ENCODE results near the gene LIPG. TPM values are rescaled to one million over a fixed set of nuclear protein-coding genes. Genes with fewer than 3 reads are reported as not detected.

LIPG gene
- total and polyA plus RNA-seq, 9 of the 15 experiments (the other 6 are each of a cell fraction or from before 2014, with no cell fraction given) = 0.76 to 1.8 (median 1.3) TPM

GRCh38 chr18:49548229-49548636 is 13.6 kb upstream of the LIPG start:
- Histone ChIP-seq H3K9ac (ENCODE audit: insufficient read depth in 1 of 2, low read depth in 2 of 2, low read length in 2 of 2) (no peak overlapping the region), H3K27me3 (ENCODE audit: control insufficient read depth in 2 of 2, insufficient read depth in 2 of 2, low read length in 2 of 2) (peaks cover 0 to 2% of the 10 kb centered on the region in 2 experiments; a peak in 1 of 5 replicates), H3K4me3 (no peak overlapping the region), H2AFZ (ENCODE audit: low read depth, low read length) (no peak overlapping the region), H3K9me3 (replicated peaks; ENCODE audit: control insufficient read depth, insufficient read depth, low read depth, low read length) (no peaks in the 10 kb centered on the region), H3K27ac (ENCODE audit: extremely low read depth, low read depth, low read length) (no peak overlapping the region), H3K36me3 (ENCODE audit: control insufficient read depth, insufficient read depth, low read length) (no peaks in the 10 kb centered on the region), H3K4me1 (replicated peaks in 1 of 2; ENCODE audit: control insufficient read depth in 2 of 2, insufficient read depth in 2 of 2, low read length in 2 of 2) (no peaks in the 10 kb centered on the region), H3K79me2 (ENCODE audit: control insufficient read depth, insufficient read depth, low read length) (no peaks in the 10 kb centered on the region), H4K20me1 (replicated peaks; ENCODE audit: control insufficient read depth, insufficient read depth, low read length) (no peaks in the 10 kb centered on the region), H3K4me2 (ENCODE audit: insufficient read depth, low read length) (no peak overlapping the region), H3K9me1 (ENCODE audit: control insufficient read depth, insufficient read depth, low read length) (no peaks in the 10 kb centered on the region)
- intact Hi-C loops (cut with micrococcal nuclease) = no loop called here
- FAIRE-seq = no peak
- ATAC-seq = no peak
- ChIA-PET CTCF (ENCODE audit: low intra/inter-chr PET ratio) (no interaction called here), POLR2A (no interaction called here)
- in situ Hi-C loops (cut with MboI) = no loop called here
- no peak for TF ChIP-seq NFIX (CRISPR knock-in tag; IDR thresholded peaks at IDR 0.05; ENCODE audit: low read depth)
- 0 out of 2 replicates have a peak, but pooled peaks have one; percentile 11 for TF ChIP-seq ATF3 (IDR thresholded peaks at IDR 0.05)
- no peak for TF ChIP-seq ATF3 (CRISPR knock-in tag; conservative IDR thresholded peaks at IDR 0.05)
- WGBS (ENCODE audit: insufficient coverage, low coverage, missing lambda C conversion rate) = 30% methylated on average over 1 of the region's 1 CpG
- no TSS peak for BruUV-seq (replicated peaks)
- DNase-seq (ENCODE audit: extremely low read depth in 1 of 4, low spot score in 3 of 4) = no peak

GRCh38 chr18:49550621-49551339 is 11.1 kb upstream of the LIPG start:
- intact Hi-C loops (cut with micrococcal nuclease) = loop anchor here (10.0 kb wide), 1 partner anchor 214 kb away; no protein-coding TSS in a partner anchor
- Histone ChIP-seq H3K27me3 (ENCODE audit: control insufficient read depth in 2 of 2, insufficient read depth in 2 of 2, low read length in 2 of 2) (peaks cover 0 to 2% of the 10 kb centered on the region in 2 experiments; a peak in 1 of 5 replicates), H3K79me2 (ENCODE audit: control insufficient read depth, insufficient read depth, low read length) (no peaks in the 10 kb centered on the region), H3K4me3 (no peak overlapping the region), H3K9ac (ENCODE audit: insufficient read depth in 1 of 2, low read depth in 2 of 2, low read length in 2 of 2) (no peak overlapping the region), H3K4me2 (ENCODE audit: insufficient read depth, low read length) (no peak overlapping the region), H3K36me3 (ENCODE audit: control insufficient read depth, insufficient read depth, low read length) (no peaks in the 10 kb centered on the region), H4K20me1 (replicated peaks; ENCODE audit: control insufficient read depth, insufficient read depth, low read length) (no peaks in the 10 kb centered on the region), H3K4me1 (replicated peaks in 1 of 2; ENCODE audit: control insufficient read depth in 2 of 2, insufficient read depth in 2 of 2, low read length in 2 of 2) (no peaks in the 10 kb centered on the region), H2AFZ (ENCODE audit: low read depth, low read length) (no peak overlapping the region), H3K9me3 (replicated peaks; ENCODE audit: control insufficient read depth, insufficient read depth, low read depth, low read length) (no peaks in the 10 kb centered on the region), H3K27ac (ENCODE audit: extremely low read depth, low read depth, low read length) (no peak overlapping the region), H3K9me1 (ENCODE audit: control insufficient read depth, insufficient read depth, low read length) (no peaks in the 10 kb centered on the region)
- POLR2A ChIA-PET = no interaction called here
- CTCF ChIA-PET (ENCODE audit: low intra/inter-chr PET ratio) = no interaction called here
- no TSS peak for BruUV-seq (replicated peaks)
- 20% methylated on average over 6 of the region's 6 CpGs for WGBS (ENCODE audit: insufficient coverage, low coverage, missing lambda C conversion rate)
- DNase-seq (ENCODE audit: extremely low read depth in 1 of 4, low spot score in 3 of 4) (no peak), FAIRE-seq (no peak), ATAC-seq (no peak)
- in situ Hi-C loops (cut with MboI) = no loop called here
- no peak for TF ChIP-seq BRD4 (IDR thresholded peaks at IDR 0.05)
- no peak for TF ChIP-seq ESRRA (IDR thresholded peaks at IDR 0.05; ENCODE audit: borderline replicate concordance, low read depth)
- no peak for TF ChIP-seq YBX1 (IDR thresholded peaks at IDR 0.05)
- no peak for TF ChIP-seq ZNF24 (IDR thresholded peaks at IDR 0.05)

All from K562 (cell line).